Effector memory CD8-positive, alpha-beta T cell (primary cell): ENCODE results near the gene GHR.
"Not testable (repeated sequence)": the region's sequence is repeated elsewhere in the genome, so short reads cannot be mapped to it uniquely, and the experiment has no call there.

Source experiments
- ATAC-seq: fragments of 150-1000 bp; cut with Tn5 transposase; replicated peaks from 2 replicates; pipeline ENCODE4 v1.10.0; 2021; ENCODE audit warnings: mild to moderate bottlenecking, moderate library complexity
- DNase-seq, 3 experiments: peaks; one replicate each; pipeline ENCODE4 v3.0.0; 2021
- H3K27ac Mint-ChIP-seq, 2 donors: one replicate each; pipeline ENCODE4 v1.8.0; 2022; ENCODE audit warnings: mild to moderate bottlenecking in 2 of 2, mixed read lengths in 2 of 2, moderate library complexity in 2 of 2
- H3K27me3 Mint-ChIP-seq, 2 donors: one replicate each; pipeline ENCODE4 v1.8.0; 2022; ENCODE audit warnings: mixed read lengths in 2 of 2
- H3K36me3 Mint-ChIP-seq: one replicate; pipeline ENCODE4 v1.8.0; 2022; ENCODE audit warnings: mild to moderate bottlenecking, moderate library complexity, mixed read lengths; ENCODE audit not compliant: insufficient read depth
- H3K4me1 Mint-ChIP-seq, 2 donors: one replicate each; pipeline ENCODE4 v1.8.0; 2022; ENCODE audit warnings: low read depth in 2 of 2, mixed read lengths in 2 of 2
- H3K4me3 Mint-ChIP-seq, 2 donors: one replicate each; pipeline ENCODE4 v1.8.0; 2022; ENCODE audit warnings: mild to moderate bottlenecking in 2 of 2, mixed read lengths in 2 of 2, moderate library complexity in 2 of 2
- H3K9me3 Mint-ChIP-seq, 2 donors: one replicate each; pipeline ENCODE4 v1.8.0; 2022; ENCODE audit warnings: mixed read lengths in 2 of 2

Gene GHR

GRCh38 chr5:42570966-42571960 is 148.0 kb downstream of the GHR start:
- Mint-ChIP-seq H3K27me3 (peaks cover 44 to 59% of the 10 kb centered on the region in 2 donors), H3K9me3 (no peaks in the 10 kb centered on the region), H3K4me3 (no peak overlapping the region), H3K27ac (no peak overlapping the region), H3K36me3 (peaks cover 8% of the 10 kb centered on the region), H3K4me1 (no peaks in the 10 kb centered on the region)
- no peak for DNase-seq
- ATAC-seq = no peak

- no peak overlapping the region for H3K4me3 Mint-ChIP-seq
- peaks cover 42 to 54% of the 10 kb centered on the region in 2 donors for H3K27me3 Mint-ChIP-seq
- no peaks in the 10 kb centered on the region for H3K4me1 Mint-ChIP-seq
- DNase-seq (no peak), ATAC-seq (no peak)
- no peaks in the 10 kb centered on the region for H3K9me3 Mint-ChIP-seq
- H3K27ac Mint-ChIP-seq = no peak overlapping the region
- H3K36me3 Mint-ChIP-seq = peaks cover 8% of the 10 kb centered on the region
Measured at GRCh38 chr5:42572313-42572712, 149.1 kb downstream of the GHR start.

- H3K9me3 Mint-ChIP-seq = no peaks in the 10 kb centered on the region
- no peaks in the 10 kb centered on the region for H3K4me1 Mint-ChIP-seq
- no peak overlapping the region for H3K4me3 Mint-ChIP-seq
- ATAC-seq = no peak
- DNase-seq = no peak
- H3K36me3 Mint-ChIP-seq = peaks cover 8% of the 10 kb centered on the region
- H3K27me3 Mint-ChIP-seq = peaks cover 35 to 51% of the 10 kb centered on the region in 2 donors
- H3K27ac Mint-ChIP-seq = no peak overlapping the region
Measured at GRCh38 chr5:42573386-42573785, 150.1 kb downstream of the GHR start.

- H3K9me3 Mint-ChIP-seq, H3K36me3 Mint-ChIP-seq, H3K4me3 Mint-ChIP-seq, ATAC-seq, DNase-seq, H3K27ac Mint-ChIP-seq, H3K4me1 Mint-ChIP-seq: not testable (repeated sequence)
- peaks cover 27 to 53% of the 10 kb centered on the region in 2 donors for H3K27me3 Mint-ChIP-seq
Measured at GRCh38 chr5:42575914-42576313, 152.7 kb downstream of the GHR start.

GRCh38 chr5:42578901-42579300 is 155.7 kb downstream of the GHR start:
- not testable (repeated sequence) for H3K9me3 Mint-ChIP-seq, H3K4me3 Mint-ChIP-seq, H3K27ac Mint-ChIP-seq, ATAC-seq, DNase-seq, H3K36me3 Mint-ChIP-seq, H3K4me1 Mint-ChIP-seq
- peaks cover 28 to 50% of the 10 kb centered on the region in 2 donors for H3K27me3 Mint-ChIP-seq

GRCh38 chr5:42579320-42579719 is 156.1 kb downstream of the GHR start:
- H3K36me3 Mint-ChIP-seq = peaks cover 8% of the 10 kb centered on the region
- H3K27ac Mint-ChIP-seq = no peak overlapping the region
- H3K4me3 Mint-ChIP-seq = no peak overlapping the region
- peaks cover 25 to 46% of the 10 kb centered on the region in 2 donors for H3K27me3 Mint-ChIP-seq
- H3K9me3 Mint-ChIP-seq = no peaks in the 10 kb centered on the region
- H3K4me1 Mint-ChIP-seq = peaks cover 3 to 4% of the 10 kb centered on the region in 2 donors
- ATAC-seq = no peak
- no peak for DNase-seq

- Mint-ChIP-seq H3K4me3 (no peak overlapping the region), H3K9me3 (no peaks in the 10 kb centered on the region), H3K36me3 (no peaks in the 10 kb centered on the region), H3K4me1 (peaks cover 3 to 4% of the 10 kb centered on the region in 2 donors), H3K27ac (no peak overlapping the region), H3K27me3 (peaks cover 20 to 41% of the 10 kb centered on the region in 2 donors)
- DNase-seq = no peak
- ATAC-seq = no peak
Measured at GRCh38 chr5:42581845-42582244, 158.6 kb downstream of the GHR start.

GRCh38 chr5:42582723-42583122 is 159.5 kb downstream of the GHR start:
- H3K36me3 Mint-ChIP-seq = no peaks in the 10 kb centered on the region
- H3K9me3 Mint-ChIP-seq = no peaks in the 10 kb centered on the region
- H3K4me1 Mint-ChIP-seq = peaks cover 3 to 4% of the 10 kb centered on the region in 2 donors
- DNase-seq (no peak), ATAC-seq (no peak)
- no peak overlapping the region for H3K27ac Mint-ChIP-seq
- no peak overlapping the region for H3K4me3 Mint-ChIP-seq
- H3K27me3 Mint-ChIP-seq = peaks cover 26 to 46% of the 10 kb centered on the region in 2 donors

- H3K4me1 Mint-ChIP-seq = peaks cover 3 to 4% of the 10 kb centered on the region in 2 donors
- DNase-seq (peak; percentile 7 to 23 (median 16)), ATAC-seq (no peak)
- no peaks in the 10 kb centered on the region for H3K9me3 Mint-ChIP-seq
- H3K27ac Mint-ChIP-seq = no peak overlapping the region
- H3K27me3 Mint-ChIP-seq = peaks cover 30 to 52% of the 10 kb centered on the region in 2 donors
- H3K4me3 Mint-ChIP-seq = no peak overlapping the region
- H3K36me3 Mint-ChIP-seq = no peaks in the 10 kb centered on the region
Measured at GRCh38 chr5:42583322-42583721, 160.1 kb downstream of the GHR start.

- Mint-ChIP-seq H3K27me3 (peaks cover 42 to 63% of the 10 kb centered on the region in 2 donors), H3K4me3 (no peak overlapping the region), H3K9me3 (no peaks in the 10 kb centered on the region), H3K4me1 (peaks cover 4 to 5% of the 10 kb centered on the region in 2 donors), H3K27ac (no peak overlapping the region), H3K36me3 (no peaks in the 10 kb centered on the region)
- DNase-seq = no peak
- ATAC-seq = no peak
Measured at GRCh38 chr5:42586625-42587024, 163.4 kb downstream of the GHR start.

GRCh38 chr5:42587096-42587723 is 164.0 kb downstream of the GHR start:
- no peak for DNase-seq
- no peak overlapping the region for H3K27ac Mint-ChIP-seq

GRCh38 chr5:42590566-42590965 is 167.3 kb downstream of the GHR start:
- Mint-ChIP-seq H3K27me3 (peaks cover 53% of the 10 kb centered on the region in 2 donors), H3K9me3 (no peaks in the 10 kb centered on the region), H3K4me3 (no peak overlapping the region), H3K36me3 (no peaks in the 10 kb centered on the region), H3K4me1 (peaks cover 0 to 2% of the 10 kb centered on the region in 2 donors), H3K27ac (no peak overlapping the region)
- DNase-seq = no peak
- no peak for ATAC-seq

More at GRCh38 chr5:42587096-42587723, 164.0 kb downstream of the GHR start:
- Mint-ChIP-seq H3K27me3 (peaks cover 44 to 61% of the 10 kb centered on the region in 2 donors), H3K4me3 (no peak overlapping the region), H3K9me3 (no peaks in the 10 kb centered on the region), H3K4me1 (peaks cover 4 to 5% of the 10 kb centered on the region in 2 donors), H3K36me3 (no peaks in the 10 kb centered on the region)
- no peak for ATAC-seq

- no peak for DNase-seq
- no peak overlapping the region for H3K27ac Mint-ChIP-seq
- peaks cover 0 to 2% of the 10 kb centered on the region in 2 donors for H3K4me1 Mint-ChIP-seq
- H3K36me3 Mint-ChIP-seq = no peaks in the 10 kb centered on the region
- H3K9me3 Mint-ChIP-seq = no peaks in the 10 kb centered on the region
- H3K27me3 Mint-ChIP-seq = peaks cover 51 to 55% of the 10 kb centered on the region in 2 donors
- no peak overlapping the region for H3K4me3 Mint-ChIP-seq
- no peak for ATAC-seq
Measured at GRCh38 chr5:42591015-42591414, 167.8 kb downstream of the GHR start.
